GM18870 (cell line): ENCODE results near the gene NFASC.

ENCODE experiments used
- ATAC-seq: cut with Tn5 transposase; IDR thresholded peaks from one replicate; pipeline ENCODE4 v1.9.1; 2021; ENCODE audit warnings: moderate library complexity; ENCODE audit not compliant: unreplicated experiment

Gene NFASC

DNA sequence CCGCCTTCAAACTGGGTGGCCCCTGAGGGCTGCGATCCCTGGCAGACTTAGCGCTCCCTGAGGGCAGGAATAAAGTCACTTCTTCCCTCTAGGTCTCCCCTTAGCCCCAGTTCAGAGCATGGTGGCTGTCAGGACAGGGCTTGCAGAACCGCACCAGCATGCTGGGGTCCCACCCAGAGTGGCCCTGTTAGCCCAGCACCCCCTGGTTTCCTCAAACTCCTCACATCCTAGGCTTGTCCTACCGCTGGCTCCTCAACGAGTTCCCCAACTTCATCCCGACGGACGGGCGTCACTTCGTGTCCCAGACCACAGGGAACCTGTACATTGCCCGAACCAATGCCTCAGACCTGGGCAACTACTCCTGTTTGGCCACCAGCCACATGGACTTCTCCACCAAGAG, 188.2 kb downstream of the NFASC start:
- no peak for ATAC-seq

GRCh38 chr1:205059660-205060059, 189.0 kb downstream of the NFASC start:
- no peak for ATAC-seq

DNA sequence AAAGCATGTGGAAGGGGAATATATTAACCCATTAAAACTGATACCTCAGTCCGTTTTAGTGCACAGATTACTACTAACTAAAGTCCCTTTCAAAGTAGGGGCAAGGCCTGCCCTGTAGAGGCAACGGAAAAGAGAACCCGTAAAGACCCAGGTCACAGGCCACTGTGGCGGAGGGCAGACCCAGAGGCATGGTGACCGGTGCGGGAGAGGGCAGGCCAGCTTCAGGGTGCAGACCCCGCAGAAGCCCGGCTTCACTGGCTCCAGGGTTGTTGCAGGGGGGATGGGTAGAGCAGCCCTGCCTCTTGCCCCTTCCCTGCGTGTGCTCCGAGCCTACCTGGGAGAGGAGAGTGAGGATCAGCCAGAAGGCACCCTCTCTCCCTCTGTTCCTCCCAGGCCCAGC, 190.1 kb downstream of the NFASC start:
- no peak for ATAC-seq

- no peak for ATAC-seq
Observed at GRCh38 chr1:205061227-205061626, 190.6 kb downstream of the NFASC start.

DNA sequence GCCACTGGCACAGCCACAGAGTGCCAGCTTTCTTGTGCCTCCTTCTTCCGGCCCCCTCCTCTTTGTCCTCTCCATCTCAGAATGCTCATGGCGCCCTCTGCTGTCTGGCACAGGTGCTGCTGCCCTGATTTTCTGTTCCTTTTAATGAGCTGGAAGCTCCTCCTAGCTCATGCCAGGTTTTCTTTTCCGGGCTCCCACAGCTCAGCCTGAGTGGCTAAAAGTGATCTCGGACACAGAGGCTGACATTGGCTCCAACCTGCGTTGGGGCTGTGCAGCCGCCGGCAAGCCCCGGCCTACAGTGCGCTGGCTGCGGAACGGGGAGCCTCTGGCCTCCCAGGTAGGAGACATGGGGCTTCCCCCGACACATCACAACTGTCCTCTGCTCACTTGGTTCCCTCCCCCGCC, 191.0 kb downstream of the NFASC start:
- no peak for ATAC-seq

- ATAC-seq, result no peak
Observed at GRCh38 chr1:205062319-205062718, 191.7 kb downstream of the NFASC start.

DNA sequence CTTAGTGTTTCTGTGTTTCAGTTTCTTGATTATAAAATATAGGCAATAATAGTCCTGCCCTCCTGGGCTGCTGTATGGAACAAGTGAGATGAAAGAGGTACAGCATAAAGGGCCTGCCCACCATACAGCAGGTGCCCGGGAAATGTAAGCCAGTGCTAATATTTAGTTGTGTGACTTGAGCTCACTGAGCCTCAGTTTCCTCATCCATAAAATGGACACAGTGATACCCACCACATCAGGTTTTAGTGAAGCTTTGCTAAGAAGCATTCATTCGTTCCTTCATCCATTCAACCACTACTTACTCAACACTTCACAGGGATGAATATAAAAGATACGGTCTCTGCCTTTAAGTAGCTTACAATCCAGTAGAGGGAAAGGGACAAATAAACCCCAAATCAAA, 192.2 kb downstream of the NFASC start:
- ATAC-seq, result no peak

DNA sequence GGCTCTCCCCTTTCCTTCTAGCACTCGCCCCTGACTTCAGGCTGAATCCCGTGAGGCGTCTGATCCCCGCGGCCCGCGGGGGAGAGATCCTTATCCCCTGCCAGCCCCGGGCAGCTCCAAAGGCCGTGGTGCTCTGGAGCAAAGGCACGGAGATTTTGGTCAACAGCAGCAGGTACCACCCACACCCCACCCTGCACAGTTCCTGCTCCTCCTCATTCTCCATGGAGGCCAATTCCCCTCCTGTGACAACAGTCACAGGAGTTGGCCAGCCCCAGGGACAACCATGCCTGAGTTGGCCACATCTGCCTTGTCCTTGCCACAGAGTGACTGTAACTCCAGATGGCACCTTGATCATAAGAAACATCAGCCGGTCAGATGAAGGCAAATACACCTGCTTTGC, 193.6 kb downstream of the NFASC start:
- ATAC-seq, result no peak

- ATAC-seq, result no peak
Observed at GRCh38 chr1:205064741-205065316, 194.2 kb downstream of the NFASC start.

GRCh38 chr1:205065666-205066065, 195.0 kb downstream of the NFASC start:
- no peak for ATAC-seq

- ATAC-seq, result no peak
Observed at GRCh38 chr1:205066141-205066818, 195.6 kb downstream of the NFASC start.

DNA sequence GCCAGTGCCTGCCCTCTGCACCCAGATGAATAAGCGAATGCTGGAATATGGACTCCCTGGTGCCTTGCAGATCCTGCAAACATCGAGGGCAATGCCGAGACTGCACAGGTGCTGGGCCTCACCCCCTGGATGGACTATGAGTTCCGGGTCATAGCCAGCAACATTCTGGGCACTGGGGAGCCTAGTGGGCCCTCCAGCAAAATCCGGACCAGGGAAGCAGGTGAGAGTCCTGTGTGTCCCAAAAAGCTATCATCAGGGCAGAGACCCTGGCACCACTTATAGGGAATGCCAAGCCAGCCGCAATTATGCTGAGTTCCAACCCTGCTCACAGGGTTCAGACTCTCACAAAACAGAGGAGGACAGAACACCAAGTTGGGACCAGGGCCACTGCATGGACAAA, 196.4 kb downstream of the NFASC start:
- no peak for ATAC-seq

GRCh38 chr1:205068001-205068400, 197.3 kb downstream of the NFASC start:
- no peak for ATAC-seq

DNA sequence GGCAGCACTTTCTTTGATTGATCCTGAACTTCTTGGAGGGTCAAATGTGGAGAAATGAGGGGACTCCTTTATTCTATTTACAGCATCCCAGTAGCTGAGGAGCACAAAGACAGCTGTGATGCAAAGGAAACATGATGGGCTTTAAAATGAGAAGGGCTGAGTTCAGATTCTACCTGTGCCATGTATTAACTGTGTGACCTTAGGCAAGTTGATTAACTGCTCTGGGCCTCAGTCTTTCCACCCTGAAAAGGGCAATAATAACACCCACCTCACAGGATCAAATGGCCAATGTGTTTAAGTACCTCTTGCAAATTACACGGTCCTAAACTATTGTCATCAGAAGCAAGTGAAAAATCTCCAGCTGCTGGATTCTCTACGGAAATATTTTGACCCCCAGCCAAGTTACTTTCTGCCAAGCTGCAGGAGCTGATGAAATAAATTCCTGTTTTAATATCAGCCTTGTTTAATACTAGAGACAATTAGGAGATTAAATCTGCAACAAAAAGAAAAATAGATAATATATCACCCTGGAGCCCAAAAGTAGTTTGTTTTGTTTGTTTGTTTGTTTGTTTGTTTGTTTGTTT, 197.9 kb downstream of the NFASC start:
- no peak for ATAC-seq

- no peak for ATAC-seq
Observed at GRCh38 chr1:205069371-205070125, 198.9 kb downstream of the NFASC start.

DNA sequence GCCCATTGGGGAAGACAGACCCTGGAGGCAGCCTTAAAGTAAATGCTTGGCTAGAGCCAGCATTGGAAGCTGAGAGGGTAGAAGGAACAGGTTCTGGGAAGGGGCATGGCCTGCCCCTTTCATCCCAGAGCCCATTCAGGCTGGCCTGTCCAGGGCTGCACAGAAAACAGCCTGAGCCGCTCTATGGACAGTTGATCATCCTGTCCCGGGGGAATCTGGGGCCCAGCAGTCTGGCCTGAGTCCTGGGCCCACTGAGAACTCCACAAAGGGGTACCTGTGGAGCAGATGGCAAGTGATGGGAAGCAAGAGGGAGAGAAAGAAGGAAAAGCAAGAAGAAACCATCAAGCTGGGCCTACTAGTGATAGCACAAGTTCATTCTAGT, 200.4 kb downstream of the NFASC start:
- no peak for ATAC-seq

GRCh38 chr1:205071801-205072200, 201.1 kb downstream of the NFASC start:
- ATAC-seq, result no peak

DNA sequence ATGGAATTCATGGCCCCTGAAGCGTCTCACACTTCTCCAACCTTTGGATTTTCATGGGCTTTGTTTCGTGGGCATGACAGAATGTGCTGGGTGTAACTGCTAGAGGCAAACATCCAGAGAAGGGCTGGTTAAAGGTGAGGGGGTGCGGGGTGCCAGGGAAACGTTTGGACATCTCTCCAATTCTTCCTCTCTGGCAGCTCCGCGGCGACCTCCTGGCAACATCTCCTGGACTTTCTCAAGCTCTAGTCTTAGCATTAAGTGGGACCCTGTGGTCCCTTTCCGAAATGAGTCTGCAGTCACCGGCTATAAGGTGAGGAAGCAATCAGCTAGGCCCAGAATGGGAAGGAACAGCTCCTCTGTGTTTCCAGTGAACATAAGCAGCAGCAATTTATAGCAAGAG, 201.6 kb downstream of the NFASC start:
- ATAC-seq, result no peak
